AG04449 (cell line): Measurements from ENCODE around the gene MTARC2.
A peak's percentile ranks its signal among the peaks of the same experiment; 100 is the strongest.

ENCODE experiments used
- CTCF ChIA-PET: fragments of 350-600 bp; formaldehyde crosslinking; extraction: SDS; loops from one replicate; lab custom pipeline; 2021; ENCODE audit warnings: antibody characterized with exemption; lab: Yijun Ruan, JAX
- POLR2A ChIA-PET: fragments of 400-600, 350-600 bp; formaldehyde crosslinking; extraction: SDS; loops from one replicate; lab custom pipeline; 2020; ENCODE audit warnings: antibody characterized with exemption, inconsistent platforms; lab: Yijun Ruan, JAX
- DNase-seq: peaks from one replicate; pipeline ENCODE4 v3.0.0-alpha.2; 2010; ENCODE audit warnings: low read depth, low spot score
- H3K4me3 ChIP-seq: 2 replicates; pipeline ENCODE4 v1.5.1; 2011; ENCODE audit warnings: low read depth, mild to moderate bottlenecking, control low read depth, low read length
- TF ChIP-seq, protein P1 (sequence below): IDR thresholded peaks from one replicate; pipeline ENCODE4 v1.5.1; 2011; ENCODE audit warnings: mild to moderate bottlenecking, moderate library complexity, low read length, control low read depth, inconsistent platforms; ENCODE audit not compliant: insufficient read depth; ENCODE audit errors: missing control alignments

The MTARC2 gene

DNA sequence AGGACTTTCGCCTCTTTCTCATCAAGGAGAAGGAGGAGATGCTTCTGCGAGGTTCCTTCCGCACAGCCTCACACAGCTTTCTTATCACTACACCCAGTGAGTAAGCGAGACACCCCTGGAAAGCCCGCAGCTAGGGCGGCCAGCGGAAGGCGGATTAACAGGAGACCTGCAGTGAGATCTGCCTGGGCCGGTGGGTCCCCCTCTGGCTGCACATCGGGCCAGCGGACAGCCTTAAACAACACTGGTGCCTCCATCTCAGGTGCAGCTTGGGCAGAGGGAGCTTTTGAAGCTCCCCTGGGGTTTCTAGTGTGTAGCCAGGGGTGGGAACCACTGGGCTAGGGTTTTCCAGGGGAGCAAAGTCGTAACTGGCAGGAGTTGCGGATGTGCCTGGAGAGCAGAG is 21.1 kb downstream of the MTARC2 start:
- TF ChIP-seq, protein P1, sequence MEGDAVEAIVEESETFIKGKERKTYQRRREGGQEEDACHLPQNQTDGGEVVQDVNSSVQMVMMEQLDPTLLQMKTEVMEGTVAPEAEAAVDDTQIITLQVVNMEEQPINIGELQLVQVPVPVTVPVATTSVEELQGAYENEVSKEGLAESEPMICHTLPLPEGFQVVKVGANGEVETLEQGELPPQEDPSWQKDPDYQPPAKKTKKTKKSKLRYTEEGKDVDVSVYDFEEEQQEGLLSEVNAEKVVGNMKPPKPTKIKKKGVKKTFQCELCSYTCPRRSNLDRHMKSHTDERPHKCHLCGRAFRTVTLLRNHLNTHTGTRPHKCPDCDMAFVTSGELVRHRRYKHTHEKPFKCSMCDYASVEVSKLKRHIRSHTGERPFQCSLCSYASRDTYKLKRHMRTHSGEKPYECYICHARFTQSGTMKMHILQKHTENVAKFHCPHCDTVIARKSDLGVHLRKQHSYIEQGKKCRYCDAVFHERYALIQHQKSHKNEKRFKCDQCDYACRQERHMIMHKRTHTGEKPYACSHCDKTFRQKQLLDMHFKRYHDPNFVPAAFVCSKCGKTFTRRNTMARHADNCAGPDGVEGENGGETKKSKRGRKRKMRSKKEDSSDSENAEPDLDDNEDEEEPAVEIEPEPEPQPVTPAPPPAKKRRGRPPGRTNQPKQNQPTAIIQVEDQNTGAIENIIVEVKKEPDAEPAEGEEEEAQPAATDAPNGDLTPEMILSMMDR, result no peak
- no peak for DNase-seq
- CTCF ChIA-PET, result interaction anchor here (1.6 kb wide), 1 partner anchor 488 kb away, joined by 7 read pairs; no protein-coding TSS in a partner anchor
- no peak overlapping the region for H3K4me3 ChIP-seq
- POLR2A ChIA-PET, result no interaction called here

DNA sequence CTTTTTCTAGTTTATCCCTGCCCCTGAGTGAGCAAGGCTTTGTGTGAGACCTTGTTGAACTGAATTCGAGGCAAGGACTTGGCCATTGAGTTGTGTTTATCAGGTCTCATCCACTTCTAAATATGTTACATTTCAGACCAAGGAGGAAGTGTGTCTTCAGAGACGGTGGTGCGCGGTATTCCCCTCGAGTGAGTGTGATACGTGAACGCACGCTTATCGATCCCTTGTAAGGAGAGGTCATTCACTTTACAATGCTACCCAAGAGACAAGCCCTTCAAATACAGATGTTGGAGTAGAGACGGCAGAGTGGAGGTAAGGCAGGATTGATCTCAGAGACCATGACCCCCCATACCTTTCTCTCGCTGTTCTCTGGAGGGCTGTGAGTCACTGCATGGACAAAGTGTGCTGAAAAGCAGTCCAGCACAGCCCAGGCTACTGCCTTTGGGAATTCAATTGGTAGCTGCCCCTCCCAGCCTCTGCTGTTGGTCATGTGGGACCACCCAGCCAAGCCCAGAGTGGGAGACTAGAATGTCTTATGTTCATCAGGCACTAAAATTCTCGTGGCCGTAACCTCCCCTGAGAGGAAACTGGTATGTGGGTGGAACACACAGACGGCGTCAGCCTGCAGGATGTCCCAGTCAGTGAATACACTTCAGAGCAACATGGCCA is 22.3 kb downstream of the MTARC2 start:
- DNase-seq, result no peak
- CTCF ChIA-PET, result interaction anchor here (1.2 to 8.3 kb wide), 3 partner anchors 13 to 519 kb away, joined by 3 to 99 read pairs (median 4); no protein-coding TSS in a partner anchor

DNA sequence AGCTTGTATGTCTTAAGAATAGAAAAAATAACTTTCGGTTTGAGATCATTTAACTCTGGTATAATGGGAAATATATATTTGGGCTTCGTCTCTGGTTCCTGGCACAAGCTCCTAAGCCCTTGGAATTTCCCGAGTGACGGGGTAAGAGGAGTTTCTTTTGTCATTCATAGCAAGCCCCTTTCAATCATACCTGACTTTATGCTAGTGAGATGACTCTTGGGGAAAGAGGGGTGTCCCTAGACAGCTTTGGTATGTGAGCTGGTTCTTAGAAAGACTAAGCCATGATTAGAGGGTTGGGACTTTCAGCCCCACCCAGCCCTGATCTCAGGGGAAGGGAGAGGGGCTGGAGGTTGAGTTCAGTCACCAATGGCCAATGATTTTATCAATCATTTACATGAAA is 24.7 kb downstream of the MTARC2 start:
- H3K4me3 ChIP-seq, result no peak overlapping the region
- DNase-seq, result no peak
- ChIA-PET POLR2A (no interaction called here), CTCF (interaction anchor here (0.8 to 8.3 kb wide), 8 partner anchors 10 to 554 kb away, joined by 3 to 99 read pairs (median 30); partner anchors contain the start of gene MTARC1)
- TF ChIP-seq, protein P1, result no peak

More for the DNA sequence above, 22.3 kb downstream of the MTARC2 start:
- POLR2A ChIA-PET, result interaction anchor here (0.7 kb wide), 1 partner anchor 10 kb away, joined by 3 read pairs; no protein-coding TSS in a partner anchor
- TF ChIP-seq, protein P1, result no peak
- H3K4me3 ChIP-seq, result no peak overlapping the region

DNA sequence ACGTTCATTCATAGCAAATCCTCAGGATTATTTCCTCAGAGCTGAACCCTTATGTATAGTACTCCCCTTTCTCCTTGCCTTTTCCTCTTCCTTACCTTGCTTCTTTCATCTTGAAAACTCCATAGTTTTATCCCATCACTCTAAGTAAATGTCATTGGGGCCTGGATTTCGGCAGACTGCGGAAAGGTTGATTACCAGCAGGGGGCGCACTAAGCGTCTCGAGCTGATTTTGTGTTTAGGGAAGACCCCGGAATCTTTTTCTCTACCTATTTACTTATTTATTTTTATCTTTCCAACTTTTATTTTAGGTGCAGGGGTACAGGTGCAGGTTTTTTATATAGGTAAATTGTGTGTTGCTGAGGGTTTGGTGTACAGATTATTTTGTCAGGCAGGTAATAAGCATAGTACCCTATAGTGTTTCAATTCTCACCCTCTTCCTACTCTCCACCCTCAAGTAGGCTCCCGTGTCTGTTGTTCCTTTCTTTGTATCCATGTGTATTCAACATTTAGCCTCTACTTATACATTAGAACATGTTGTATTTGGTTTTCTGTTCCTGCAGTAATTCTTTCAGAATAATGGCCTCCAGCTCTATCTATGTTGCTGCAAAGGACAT is 27.2 kb downstream of the MTARC2 start:
- no peak overlapping the region for H3K4me3 ChIP-seq
- DNase-seq, result no peak
- TF ChIP-seq, protein P1, result peak; percentile 59
- CTCF ChIA-PET, result interaction anchor here (0.6 to 8.3 kb wide), 33 partner anchors 8 to 1680 kb away, joined by 3 to 99 read pairs (median 6); partner anchors contain the start of genes MTARC1 and MTARC2
- POLR2A ChIA-PET, result no interaction called here

DNA sequence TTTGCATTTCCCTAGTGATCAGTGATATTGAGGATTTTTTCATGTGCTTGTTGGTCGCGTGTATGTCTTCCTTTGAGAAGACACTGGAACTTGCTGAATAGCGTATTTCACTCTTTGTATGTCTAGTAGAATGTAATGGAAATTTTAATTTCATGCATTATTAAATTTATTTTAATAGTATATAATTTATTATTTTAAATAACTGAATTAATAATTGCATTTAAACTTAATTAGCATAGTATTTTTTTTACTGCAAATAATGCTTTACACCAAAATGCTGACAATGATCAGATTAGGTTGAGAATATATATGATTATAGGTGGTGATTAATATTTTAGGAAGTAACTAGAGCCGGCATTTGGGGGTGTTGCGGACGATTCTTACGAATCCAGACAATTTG is 28.1 kb downstream of the MTARC2 start:
- ChIA-PET POLR2A (no interaction called here), CTCF (interaction anchor here (0.6 to 8.3 kb wide), 51 partner anchors 8 to 1679 kb away, joined by 3 to 99 read pairs (median 4); partner anchors contain the start of genes MTARC1 and MTARC2)
- DNase-seq, result no peak
- no peak overlapping the region for H3K4me3 ChIP-seq
- TF ChIP-seq, protein P1, result no peak
